Panc1 (cell line): ENCODE data around the gene RDH5. TPM values are rescaled to one million over a fixed set of nuclear protein-coding genes. Genes with fewer than 3 reads are reported as not detected.

Experiments
- ATAC-seq: fragments of 200-7000 bp; cut with Tn5 transposase; 2 replicates; pipeline ENCODE4 v1.9.1; 2020; ENCODE audit warnings: mild to moderate bottlenecking, moderate library complexity
- BruUV-seq: library from RNA; stranded (reverse); fragments of 400-500 nt; replicated peaks from 2 replicates; lab custom pipeline; 2021; lab: Mats Ljungman, UMichigan
- CTCF ChIA-PET: fragments of 300-600 bp; sonication (Branson Sonifier 250); formaldehyde crosslinking; loops from one replicate; lab custom pipeline; 2022; ENCODE audit warnings: antibody characterized with exemption; lab: Charles Lee
- POLR2A ChIA-PET: fragments of 300-600 bp; sonication (Branson Sonifier 250); formaldehyde crosslinking; loops from one replicate; lab custom pipeline; 2022; ENCODE audit warnings: antibody characterized with exemption; lab: Charles Lee
- DNase-seq: peaks from one replicate; pipeline ENCODE4 v3.0.0-alpha.2; 2010; ENCODE audit warnings: low read depth, low spot score
- H3K27ac ChIP-seq: 2 replicates; pipeline ENCODE4 v1.5.1; 2011; ENCODE audit warnings: mild to moderate bottlenecking, low read length, inconsistent platforms
- H3K27me3 ChIP-seq: fragments of 200-500 bp; sonication (Bioruptor generic); 2 replicates; pipeline ENCODE4 v1.6.0; 2014; ENCODE audit warnings: low read length, inconsistent platforms; ENCODE audit not compliant: control insufficient read depth, insufficient read depth
- H3K36me3 ChIP-seq: fragments of 200-500 bp; sonication (Bioruptor generic); 2 replicates; pipeline ENCODE4 v1.5.1; 2014; ENCODE audit warnings: inconsistent platforms, mild to moderate bottlenecking, low read length, moderate library complexity; ENCODE audit not compliant: control insufficient read depth, insufficient read depth
- H3K4me1 ChIP-seq: 2 replicates; pipeline ENCODE4 v1.5.1; 2011; ENCODE audit warnings: inconsistent platforms, mild to moderate bottlenecking, low read length, moderate library complexity; ENCODE audit not compliant: control insufficient read depth, insufficient read depth
- H3K4me3 ChIP-seq, 2 experiments: 2 replicates each; pipeline ENCODE4 v1.5.1; 2011 to 2012; ENCODE audit warnings: low read depth in 2 of 2, low read length in 2 of 2, mild to moderate bottlenecking in 2 of 2, inconsistent platforms in 1 of 2, moderate library complexity in 1 of 2
- H3K9me3 ChIP-seq: fragments of 200-500 bp; sonication (Bioruptor generic); 2 replicates; pipeline ENCODE4 v1.5.1; 2014; ENCODE audit warnings: low read depth, mild to moderate bottlenecking, inconsistent platforms, low read length, moderate library complexity; ENCODE audit not compliant: control insufficient read depth, insufficient read depth
- CTCF ChIP-seq: fragments of 450-650 bp; IDR thresholded peaks from 2 replicates; pipeline ENCODE4 v1.5.1; 2017; ENCODE audit warnings: mild to moderate bottlenecking
- POLR2AphosphoS5 ChIP-seq: IDR thresholded peaks from 2 replicates; pipeline ENCODE4 v1.6.1; 2012; ENCODE audit warnings: mild to moderate bottlenecking, low read depth, low read length, moderate library complexity
- REST ChIP-seq, 2 experiments: IDR thresholded peaks; 2 replicates each; pipeline ENCODE4 v1.6.1; 2011 to 2012; ENCODE audit warnings: low read depth in 2 of 2, control low read depth in 1 of 2, low read length in 1 of 2, mild to moderate bottlenecking in 1 of 2, moderate library complexity in 1 of 2; ENCODE audit not compliant: insufficient read depth in 1 of 2
- SIN3A ChIP-seq: IDR thresholded peaks from 2 replicates; pipeline ENCODE4 v1.6.1; 2012; ENCODE audit warnings: low read depth, mild to moderate bottlenecking, low read length, moderate library complexity, borderline replicate concordance; ENCODE audit not compliant: insufficient read depth
- TCF7L2 ChIP-seq: IDR thresholded peaks from 2 replicates; pipeline ENCODE4 v1.6.1; 2011; ENCODE audit warnings: mild to moderate bottlenecking, low read depth, low read length, inconsistent platforms
- in situ Hi-C: cut with HindIII; loops from 2 replicates; pipeline ENCODE4 v1.10.0; 2016; ENCODE audit warnings: low sequenced_read_pairs, low pct_unique_long_range_greater_than_20kb
- intact Hi-C: fragments of 100-400 bp; cut with micrococcal nuclease; formaldehyde crosslinking; loops from one replicate; pipeline ENCODE4 v1.10.0; 2022; ENCODE audit not compliant: unreplicated experiment
- total RNA-seq: library from RNA; stranded (reverse); gene quantifications from one replicate; pipeline ENCODE4 v1.2.1, GENCODE V29; 2021; ENCODE audit not compliant: unreplicated experiment

RDH5 gene
- total RNA-seq, 1 experiment from 2014 or later: 2.8 TPM

- DNase-seq (no peak), ATAC-seq (no peak; the same call in 1 of the 2 replicates)
- Histone ChIP-seq H3K4me1 (no peaks in the 10 kb centered on the region; the same call in 1 of the 2 replicates), H3K27ac (no peak overlapping the region), H3K27me3 (peaks cover 13% of the 10 kb centered on the region), H3K9me3 (no peaks in the 10 kb centered on the region), H3K36me3 (no peaks in the 10 kb centered on the region), H3K4me3 (peak overlapping the region; percentile 25 to 29; a peak in 2 of 4 replicates)
- intact Hi-C loops (no loop called here), in situ Hi-C loops (no loop called here)
- BruUV-seq: no TSS peak
- ChIA-PET CTCF (no interaction called here), POLR2A (no interaction called here)
- no peak for TF ChIP-seq POLR2AphosphoS5
- no peak for TF ChIP-seq SIN3A
- TF ChIP-seq CTCF: no peak
- no peak for TF ChIP-seq REST (IDR thresholded peaks at IDR 0.05; ENCODE audit: insufficient read depth in 1 of 2, low read depth in 2 of 2, low read length in 1 of 2)
- TF ChIP-seq TCF7L2: no peak
These were observed 12.9 kb upstream of the RDH5 start for GRCh38 chr12:55707219-55707671.

GRCh38 chr12:55707841-55708694 is 12.1 kb upstream of the RDH5 start, which contains the start of gene ITGA7:
TSS of gene ITGA7 (minus strand) at chr12:55707904. CDS start at chr12:55707682, 222 bp downstream.
- H3K4me1 ChIP-seq: no peaks in the 10 kb centered on the region; the same call in 1 of the 2 replicates
- ATAC-seq: peak; percentile 77
- ChIA-PET CTCF (no interaction called here), POLR2A (no interaction called here)
- no peak for DNase-seq
- BruUV-seq: no TSS peak
- peaks cover 13% of the 10 kb centered on the region for H3K27me3 ChIP-seq
- H3K36me3 ChIP-seq: no peaks in the 10 kb centered on the region
- in situ Hi-C loops: no loop called here
- peak within 1 kb of the TSS; percentile 29 to 34 for H3K4me3 ChIP-seq
- TF ChIP-seq POLR2AphosphoS5 (no peak), TCF7L2 (no peak), SIN3A (no peak), REST (IDR thresholded peaks at IDR 0.05; ENCODE audit: insufficient read depth in 1 of 2, low read depth in 2 of 2, low read length in 1 of 2) (no peak), CTCF (no peak)
- H3K9me3 ChIP-seq: no peaks in the 10 kb centered on the region
- intact Hi-C loops: no loop called here
- no peak within 1 kb of the TSS for H3K27ac ChIP-seq
